ENCODE results near the gene CDH3.

DNA sequence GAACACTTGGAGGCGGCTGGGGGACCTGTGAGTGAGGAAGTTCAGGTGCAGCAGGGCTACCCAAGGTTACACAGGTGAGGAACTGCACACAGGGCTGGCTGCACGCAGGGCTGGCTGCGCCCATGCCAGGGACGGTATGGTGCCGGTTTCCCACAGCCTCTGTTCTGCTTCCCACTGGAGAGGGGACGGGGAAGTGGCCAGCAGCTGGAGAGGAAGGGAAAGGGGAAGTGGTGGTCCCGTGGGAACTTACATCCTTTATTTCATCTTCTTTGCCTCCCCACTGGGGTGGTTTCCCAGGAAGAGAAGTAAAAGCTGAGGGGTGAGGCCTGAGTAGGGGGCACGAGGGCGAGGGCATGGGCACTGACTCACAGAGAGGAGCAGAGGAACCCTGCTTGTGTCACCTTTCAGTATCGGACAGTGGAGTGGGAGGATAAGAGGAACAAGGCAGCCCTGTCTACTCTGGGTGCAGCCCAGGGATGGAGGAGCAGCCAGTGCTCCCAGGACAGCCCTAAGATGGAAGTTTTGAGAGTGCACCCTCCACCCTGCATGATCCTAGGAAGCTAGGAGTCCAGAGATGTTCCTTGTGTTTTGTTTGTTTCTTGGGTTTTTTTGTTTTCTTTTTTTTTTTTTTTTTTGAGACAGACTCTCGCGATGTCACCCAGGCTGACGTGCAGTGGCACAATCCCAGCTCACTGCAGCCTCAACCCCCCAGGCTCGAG lies 66.5 kb downstream of the CDH3 start:
- TF ChIP-seq, protein P1, sequence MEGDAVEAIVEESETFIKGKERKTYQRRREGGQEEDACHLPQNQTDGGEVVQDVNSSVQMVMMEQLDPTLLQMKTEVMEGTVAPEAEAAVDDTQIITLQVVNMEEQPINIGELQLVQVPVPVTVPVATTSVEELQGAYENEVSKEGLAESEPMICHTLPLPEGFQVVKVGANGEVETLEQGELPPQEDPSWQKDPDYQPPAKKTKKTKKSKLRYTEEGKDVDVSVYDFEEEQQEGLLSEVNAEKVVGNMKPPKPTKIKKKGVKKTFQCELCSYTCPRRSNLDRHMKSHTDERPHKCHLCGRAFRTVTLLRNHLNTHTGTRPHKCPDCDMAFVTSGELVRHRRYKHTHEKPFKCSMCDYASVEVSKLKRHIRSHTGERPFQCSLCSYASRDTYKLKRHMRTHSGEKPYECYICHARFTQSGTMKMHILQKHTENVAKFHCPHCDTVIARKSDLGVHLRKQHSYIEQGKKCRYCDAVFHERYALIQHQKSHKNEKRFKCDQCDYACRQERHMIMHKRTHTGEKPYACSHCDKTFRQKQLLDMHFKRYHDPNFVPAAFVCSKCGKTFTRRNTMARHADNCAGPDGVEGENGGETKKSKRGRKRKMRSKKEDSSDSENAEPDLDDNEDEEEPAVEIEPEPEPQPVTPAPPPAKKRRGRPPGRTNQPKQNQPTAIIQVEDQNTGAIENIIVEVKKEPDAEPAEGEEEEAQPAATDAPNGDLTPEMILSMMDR (IDR thresholded peaks at IDR 0.05; ENCODE audit: low read depth, low read length, poor library complexity, severe bottlenecking), result no peak
- no peak for TF ChIP-seq EZH2phosphoT487 (IDR thresholded peaks at IDR 0.05; ENCODE audit: borderline replicate concordance, low read length)

Measured in DOHH2 (cell line).